Measurements from ENCODE around the gene LPP.

GRCh38 chr3:188876370-188876769 lies 722.4 kb downstream of the LPP start:
- TF ChIP-seq CTCF (IDR thresholded peaks at IDR 0.05 in 4 of 5, conservative IDR thresholded peaks at IDR 0.05 in 1 of 5) (no peak), POLR2A (IDR thresholded peaks at IDR 0.05) (no peak)

Measured in gastrocnemius medialis (tissue), 4 donors.